Suppressor macrophage (primary cell): ENCODE data around the gene COPS6.
A peak's percentile ranks its signal among the peaks of the same experiment; 100 is the strongest.

Experiments used
- DNase-seq, 4 experiments: peaks; one replicate each; pipeline ENCODE4 v3.0.0-alpha.2; 2020 to 2022
- total RNA-seq, 17 experiments: gene quantifications; one replicate each; lab custom pipeline; 2026; ENCODE audit warnings: mixed read lengths in 6 of 17, inconsistent platforms in 3 of 17; lab: John Stamatoyannopoulos, UW

COPS6 gene
- total RNA-seq: 6.3 to 33.5 (median 19.2) reads per million in 17 experiments

DNA sequence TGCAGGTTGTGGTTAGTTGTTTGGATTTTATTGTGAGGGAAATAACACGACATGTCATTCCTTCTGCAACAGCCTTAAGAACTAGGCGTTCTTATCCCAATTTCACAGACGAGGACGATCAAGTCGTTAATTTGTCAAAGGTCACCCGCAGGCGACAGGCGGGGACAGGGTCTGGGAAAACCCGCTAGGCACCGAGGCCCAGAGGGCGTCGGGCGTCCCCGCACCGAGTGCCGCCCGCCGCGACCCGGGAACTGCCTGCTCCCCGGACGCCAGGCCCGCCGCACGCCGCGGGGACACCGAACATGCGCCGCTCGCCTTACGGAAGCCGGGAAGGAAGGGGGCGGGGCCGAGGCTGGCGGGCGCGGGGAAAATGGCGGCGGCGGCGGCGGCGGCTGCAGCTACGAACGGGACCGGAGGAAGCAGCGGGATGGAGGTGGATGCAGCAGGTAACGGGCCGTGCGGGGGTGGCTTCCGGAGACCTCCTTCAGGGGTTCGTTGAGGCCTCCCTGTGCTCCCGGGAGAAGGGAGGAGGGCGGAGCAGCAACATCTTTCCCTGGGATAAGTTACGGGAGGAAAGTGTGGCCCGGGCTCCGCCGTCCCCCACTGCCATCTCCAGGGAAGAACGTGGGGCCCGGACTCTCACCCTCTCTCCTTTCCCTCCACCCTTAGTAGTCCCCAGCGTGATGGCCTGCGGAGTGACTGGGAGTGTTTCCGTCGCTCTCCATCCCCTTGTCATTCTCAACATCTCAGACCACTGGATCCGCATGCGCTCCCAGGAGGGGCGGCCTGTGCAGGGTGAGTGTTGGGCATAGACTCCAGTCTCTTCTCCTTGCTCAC, at the start of gene COPS6:
COPS6 (plus strand) TSS at position 349 of the 837 bp plus-strand sequence; CDS start at position 371, 22 bp downstream.
- peak; percentile 81 to 95 (median 88) for DNase-seq

- DNase-seq: no peak
Measured at GRCh38 chr7:100040575-100040974, 48.2 kb upstream of the COPS6 start.

- peak; percentile 50 to 73 (median 69) for DNase-seq
Measured at GRCh38 chr7:100044718-100045117, 44.1 kb upstream of the COPS6 start.

GRCh38 chr7:100048680-100049079, 40.1 kb upstream of the COPS6 start:
- DNase-seq: no peak

GRCh38 chr7:100049441-100050291, 39.1 kb upstream of the COPS6 start, which contains the start of gene ZSCAN21:
Gene ZSCAN21, plus strand, starts transcription at chr7:100049774. Its CDS starts 7,233 bp downstream, at chr7:100057007.
- peak; percentile 87 to 94 (median 90) for DNase-seq

- DNase-seq: no peak
Measured at GRCh38 chr7:100051611-100052010, 37.2 kb upstream of the COPS6 start.

- DNase-seq: peak; percentile 52 to 66 (median 62)
Measured at GRCh38 chr7:100053215-100053614, 35.6 kb upstream of the COPS6 start.

DNA sequence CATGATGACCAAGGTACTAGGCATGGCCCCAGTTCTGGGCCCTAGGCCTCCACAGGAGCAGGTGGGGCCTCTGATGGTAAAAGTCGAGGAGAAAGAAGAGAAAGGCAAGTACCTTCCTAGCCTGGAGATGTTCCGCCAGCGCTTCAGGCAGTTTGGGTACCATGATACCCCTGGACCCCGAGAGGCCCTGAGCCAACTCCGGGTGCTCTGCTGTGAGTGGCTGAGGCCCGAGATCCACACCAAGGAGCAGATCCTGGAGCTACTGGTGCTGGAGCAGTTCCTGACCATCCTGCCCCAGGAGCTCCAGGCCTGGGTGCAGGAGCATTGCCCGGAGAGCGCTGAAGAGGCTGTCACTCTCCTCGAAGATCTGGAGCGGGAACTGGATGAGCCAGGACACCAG, 31.8 kb upstream of the COPS6 start:
- DNase-seq: no peak

- DNase-seq: no peak
Measured at GRCh38 chr7:100059251-100059739, 29.5 kb upstream of the COPS6 start.

DNA sequence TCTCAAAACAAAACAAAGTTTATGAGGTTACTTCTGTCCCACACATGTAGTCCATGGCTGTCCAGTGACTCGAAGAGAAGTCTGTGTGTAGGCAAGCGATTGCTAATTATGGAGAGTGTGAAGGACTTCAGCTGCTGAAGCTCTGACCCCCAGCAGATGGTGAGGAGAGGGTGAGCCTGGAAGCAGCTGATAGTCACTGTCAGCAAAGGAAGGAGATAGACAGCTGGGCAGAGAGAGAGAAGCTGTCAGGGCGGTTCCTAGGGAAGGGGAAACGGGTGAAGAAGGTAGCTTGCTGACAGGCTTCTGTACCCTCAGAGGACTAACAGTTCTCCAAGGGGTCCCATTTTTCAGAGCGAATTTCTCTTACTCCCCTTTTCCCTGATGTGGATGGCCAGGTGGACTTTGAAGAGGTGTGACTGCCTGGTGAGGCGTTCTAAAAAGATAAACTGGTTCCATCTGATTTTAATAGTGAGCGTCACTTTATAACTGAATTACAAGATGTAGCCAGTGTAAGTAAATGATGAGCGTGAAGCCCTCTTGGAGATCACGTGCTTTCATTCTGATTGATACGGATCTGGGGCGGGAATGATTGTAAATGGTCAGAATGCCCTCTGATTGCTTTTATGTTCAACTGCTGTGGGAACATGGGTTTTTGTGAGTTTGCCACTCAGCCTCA, 27.1 kb upstream of the COPS6 start:
- DNase-seq: no peak

GRCh38 chr7:100063376-100063775, 25.4 kb upstream of the COPS6 start:
- no peak for DNase-seq

- DNase-seq: no peak
Measured at GRCh38 chr7:100064162-100064561, 24.6 kb upstream of the COPS6 start.

- no peak for DNase-seq
Measured at GRCh38 chr7:100065452-100066186, 23.1 kb upstream of the COPS6 start.

GRCh38 chr7:100066953-100067352, 21.8 kb upstream of the COPS6 start:
- no peak for DNase-seq

DNA sequence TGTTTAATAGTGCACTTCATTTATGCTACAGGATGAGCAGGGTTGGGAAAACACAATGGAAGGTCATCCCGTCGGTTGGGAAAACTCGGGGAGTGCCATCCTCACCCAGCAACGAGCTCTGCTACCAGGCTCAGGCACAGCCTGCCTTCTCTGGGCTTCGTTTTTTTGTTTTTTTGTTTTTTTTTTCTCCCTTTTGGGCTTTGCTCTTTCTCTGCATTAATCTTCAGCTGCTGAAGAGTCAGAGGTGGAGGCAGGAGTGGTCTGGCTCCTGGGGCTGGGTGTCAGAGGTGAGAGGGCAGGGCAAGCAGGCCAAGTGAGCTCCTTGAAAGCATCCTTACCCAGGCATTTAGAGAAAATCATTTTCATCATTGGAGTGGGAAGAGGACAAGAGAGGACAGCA, 18.8 kb upstream of the COPS6 start:
- no peak for DNase-seq

DNA sequence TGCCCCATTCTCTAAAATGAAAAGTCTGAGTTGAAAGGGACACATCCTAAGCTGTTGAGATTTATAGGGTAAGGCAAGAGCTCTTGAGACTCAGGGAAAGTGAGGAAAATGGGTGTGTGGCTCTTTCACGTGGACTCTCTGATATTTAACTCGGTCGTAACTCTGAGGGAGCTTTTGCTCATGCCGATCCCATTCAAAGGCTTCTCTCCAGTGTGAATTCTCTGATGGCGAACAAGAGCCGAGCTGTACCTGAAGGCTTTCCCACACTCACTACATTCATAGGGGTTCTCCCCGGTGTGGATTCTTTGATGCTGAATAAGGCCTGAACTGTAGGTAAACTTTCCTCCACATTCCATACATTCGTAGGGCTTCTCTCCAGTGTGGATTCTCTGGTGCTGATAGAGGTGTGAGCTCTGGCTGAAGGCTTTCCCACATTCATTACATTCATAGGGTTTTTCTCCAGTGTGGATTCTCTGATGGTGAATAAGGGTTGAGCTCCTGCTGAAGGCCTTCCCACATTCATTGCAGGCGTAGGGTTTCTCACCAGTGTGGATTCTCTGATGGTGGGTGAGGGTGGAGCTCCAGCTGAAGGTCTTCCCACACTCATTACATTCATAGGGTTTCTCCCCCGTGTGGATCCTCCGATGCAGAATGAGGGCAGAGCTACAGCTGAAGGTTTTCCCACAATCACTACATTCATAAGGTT, 17.6 kb upstream of the COPS6 start:
- no peak for DNase-seq

DNA sequence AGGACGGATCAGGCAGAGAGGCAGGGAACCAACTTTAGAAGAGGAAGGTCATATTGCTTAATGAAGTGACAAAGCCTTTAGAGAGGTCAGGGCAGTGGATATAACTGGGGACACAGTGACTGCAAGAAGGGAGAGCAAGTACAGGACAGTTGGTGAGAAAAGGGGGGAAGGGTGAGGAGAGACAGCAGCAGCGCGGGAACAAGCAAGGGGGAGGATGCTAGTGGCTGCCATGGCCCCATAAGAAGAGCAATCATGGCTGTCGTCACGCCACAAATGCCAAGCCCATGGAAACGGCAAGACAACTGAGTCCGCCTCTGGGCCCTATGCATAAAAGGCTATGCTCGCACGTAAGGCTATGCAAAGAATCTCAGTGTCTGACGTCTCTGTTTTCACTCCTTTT, 16.3 kb upstream of the COPS6 start:
- DNase-seq: no peak

DNA sequence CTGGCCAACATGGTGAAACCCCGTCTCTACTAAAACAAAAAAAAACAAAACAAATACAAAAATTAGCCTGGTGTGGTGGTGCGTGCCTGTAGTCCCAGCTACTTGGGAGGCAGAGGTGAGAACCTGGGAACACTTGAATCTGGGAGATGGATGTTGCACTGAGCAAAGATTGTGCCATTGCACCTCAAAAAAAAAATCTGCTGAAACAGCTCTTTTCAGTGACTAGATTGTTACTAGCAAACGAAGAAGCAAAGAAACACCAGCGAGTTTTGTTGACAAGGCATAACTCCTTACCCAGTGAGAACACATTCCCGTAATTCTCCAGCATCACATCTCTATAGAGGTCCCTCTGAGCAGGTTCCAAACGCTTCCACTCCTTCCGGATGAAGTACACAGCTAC, 13.9 kb upstream of the COPS6 start:
- DNase-seq: no peak

GRCh38 chr7:100075418-100075817, 13.4 kb upstream of the COPS6 start:
- no peak for DNase-seq

- DNase-seq: no peak
Measured at GRCh38 chr7:100077205-100077604, 11.6 kb upstream of the COPS6 start.

DNA sequence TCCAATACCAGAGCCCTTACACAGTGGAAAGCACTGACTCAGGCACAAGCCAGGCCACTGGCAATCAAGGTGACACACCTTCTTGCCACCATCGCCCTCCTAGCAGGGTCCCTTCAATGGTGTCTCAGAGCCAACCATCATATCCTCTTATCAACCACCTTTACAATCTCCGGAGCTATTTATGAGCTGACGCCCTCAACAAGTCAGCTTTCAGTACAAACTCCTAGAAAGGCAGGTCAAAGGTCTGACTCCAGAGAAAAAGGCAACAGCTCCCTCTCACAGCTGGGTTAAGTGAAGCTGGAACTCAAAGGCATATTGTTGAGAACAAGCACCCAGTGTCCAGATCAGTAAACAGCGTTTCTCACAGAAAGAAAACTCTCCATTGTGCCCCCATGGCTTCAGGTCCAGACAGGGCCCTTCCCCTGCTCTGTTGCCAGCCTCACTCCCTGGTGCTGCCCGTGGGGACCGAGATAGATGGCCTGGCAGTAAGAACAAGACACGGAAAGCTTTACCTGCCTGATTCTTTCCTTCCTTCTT, 9.7 kb upstream of the COPS6 start:
- DNase-seq: no peak
